GM12865 (cell line): Measurements from ENCODE around the gene MYH14.
"Not testable (repeated sequence)": the region's sequence is repeated elsewhere in the genome, so short reads cannot be mapped to it uniquely, and the experiment has no call there.

ENCODE experiments used
- DNase-seq: peaks from one replicate; pipeline ENCODE4 v3.0.0; 2010; ENCODE audit warnings: low read depth
- H3K4me3 ChIP-seq: 2 replicates; pipeline ENCODE4 v1.5.1; 2011; ENCODE audit warnings: mild to moderate bottlenecking, low read depth, low read length, control low read depth
- TF ChIP-seq, protein P1 (sequence below): IDR thresholded peaks from 2 replicates; pipeline ENCODE4 v1.5.1; 2011; ENCODE audit warnings: low read length, control low read depth, low read depth, inconsistent platforms; ENCODE audit not compliant: insufficient read depth; ENCODE audit errors: missing control alignments

The MYH14 gene

GRCh38 chr19:50326101-50326664 is 122.8 kb downstream of the MYH14 start:
- no peak for DNase-seq
- H3K4me3 ChIP-seq: peak overlapping the region; percentile 0; the same call in 1 of the 2 replicates
- TF ChIP-seq, protein P1, sequence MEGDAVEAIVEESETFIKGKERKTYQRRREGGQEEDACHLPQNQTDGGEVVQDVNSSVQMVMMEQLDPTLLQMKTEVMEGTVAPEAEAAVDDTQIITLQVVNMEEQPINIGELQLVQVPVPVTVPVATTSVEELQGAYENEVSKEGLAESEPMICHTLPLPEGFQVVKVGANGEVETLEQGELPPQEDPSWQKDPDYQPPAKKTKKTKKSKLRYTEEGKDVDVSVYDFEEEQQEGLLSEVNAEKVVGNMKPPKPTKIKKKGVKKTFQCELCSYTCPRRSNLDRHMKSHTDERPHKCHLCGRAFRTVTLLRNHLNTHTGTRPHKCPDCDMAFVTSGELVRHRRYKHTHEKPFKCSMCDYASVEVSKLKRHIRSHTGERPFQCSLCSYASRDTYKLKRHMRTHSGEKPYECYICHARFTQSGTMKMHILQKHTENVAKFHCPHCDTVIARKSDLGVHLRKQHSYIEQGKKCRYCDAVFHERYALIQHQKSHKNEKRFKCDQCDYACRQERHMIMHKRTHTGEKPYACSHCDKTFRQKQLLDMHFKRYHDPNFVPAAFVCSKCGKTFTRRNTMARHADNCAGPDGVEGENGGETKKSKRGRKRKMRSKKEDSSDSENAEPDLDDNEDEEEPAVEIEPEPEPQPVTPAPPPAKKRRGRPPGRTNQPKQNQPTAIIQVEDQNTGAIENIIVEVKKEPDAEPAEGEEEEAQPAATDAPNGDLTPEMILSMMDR: no peak

GRCh38 chr19:50327013-50327412 is 123.6 kb downstream of the MYH14 start:
- no peak overlapping the region for H3K4me3 ChIP-seq
- TF ChIP-seq, protein P1: no peak
- no peak for DNase-seq

DNA sequence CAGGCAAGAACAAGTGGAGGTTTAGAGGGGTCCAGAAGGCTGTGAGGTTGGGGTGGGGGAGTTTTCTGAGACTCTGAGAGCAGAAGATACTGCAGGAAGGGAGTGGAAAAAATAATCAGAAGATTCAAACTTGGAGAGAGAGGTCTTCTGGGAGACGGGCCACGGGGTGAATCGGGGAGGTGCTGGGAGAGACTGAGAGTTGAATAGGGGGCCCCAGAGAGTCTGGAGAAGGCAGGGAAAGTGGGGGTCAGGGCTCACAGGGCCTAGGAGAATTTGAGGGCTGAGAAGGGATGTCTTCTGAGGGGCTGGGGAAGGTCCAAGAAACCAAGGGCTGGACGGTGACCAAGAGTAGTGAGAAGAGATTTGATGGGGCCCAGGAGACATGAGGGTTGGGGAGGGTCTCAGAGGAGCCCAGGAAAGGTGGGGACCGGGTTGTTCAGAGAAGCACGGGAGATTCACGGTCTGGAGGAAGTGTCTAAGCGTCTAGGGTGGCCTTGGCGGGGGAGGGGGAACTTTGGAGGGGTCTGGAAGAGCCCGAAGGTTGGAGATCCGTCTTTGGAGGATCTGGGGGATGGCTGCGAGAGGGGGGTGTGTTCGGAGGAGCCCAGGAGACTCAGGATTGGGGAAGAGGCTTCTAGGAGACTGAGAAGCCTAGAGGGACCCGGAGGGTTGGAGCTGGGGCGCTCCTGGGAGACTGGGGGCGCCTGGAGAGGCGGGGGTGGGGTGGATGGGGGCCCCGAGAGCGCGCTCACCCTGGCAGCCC is 124.2 kb downstream of the MYH14 start:
- TF ChIP-seq, protein P1: no peak
- peak overlapping the region; percentile 35 for H3K4me3 ChIP-seq
- DNase-seq: no peak

DNA sequence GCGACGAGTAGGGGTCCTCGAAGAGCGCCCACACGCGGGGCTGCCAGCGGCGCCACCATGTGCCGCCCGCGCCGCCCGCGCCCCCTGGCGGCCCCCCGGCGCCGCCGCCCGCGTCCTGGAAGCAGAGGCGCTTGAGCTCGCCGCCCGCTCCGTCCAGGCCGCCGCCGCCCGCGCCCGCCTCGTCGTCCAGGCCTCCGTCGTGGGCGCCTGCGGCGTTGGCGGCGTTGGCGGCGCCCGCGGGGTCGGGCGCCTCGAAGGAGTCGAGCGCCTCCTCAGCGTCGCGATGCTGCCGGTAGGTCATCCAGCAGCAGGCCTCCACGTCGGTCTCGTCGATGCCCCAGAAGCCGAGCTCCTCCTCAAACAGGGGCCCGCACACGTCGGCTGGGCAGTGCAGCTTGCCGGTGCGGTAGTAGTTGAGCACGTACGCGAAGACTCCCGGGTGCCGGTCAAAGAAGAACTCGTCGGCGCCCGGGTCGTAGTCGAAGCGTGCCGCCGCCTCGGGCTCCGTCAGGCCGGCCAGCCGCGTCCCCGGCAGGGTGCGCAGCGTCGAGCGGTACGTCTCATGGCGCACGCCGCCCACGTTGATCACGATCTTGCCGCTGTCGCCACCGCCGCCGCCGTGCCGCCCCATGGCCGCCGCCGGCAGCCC is 124.9 kb downstream of the MYH14 start:
- peak overlapping the region; percentile 64 for H3K4me3 ChIP-seq
- peak; percentile 76 for DNase-seq

DNA sequence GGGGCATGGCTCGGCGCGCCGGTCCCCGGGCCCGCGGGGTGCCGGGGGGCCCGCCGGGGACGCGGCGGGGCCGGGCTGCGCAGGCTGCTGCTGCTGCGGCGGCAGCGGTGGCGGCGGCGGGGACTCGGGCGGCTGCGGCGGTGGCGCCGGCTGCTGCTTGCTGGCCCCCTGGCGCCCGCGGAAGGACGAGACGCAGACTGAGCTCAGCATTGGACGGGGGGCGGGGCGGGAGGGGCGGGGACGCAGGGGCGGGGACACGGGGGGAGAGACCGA is 125.4 kb downstream of the MYH14 start:
- DNase-seq: no peak
- H3K4me3 ChIP-seq: no peak overlapping the region; the same call in 1 of the 2 replicates
- TF ChIP-seq, protein P1: no peak

More for the DNA sequence above, 124.9 kb downstream of the MYH14 start:
- TF ChIP-seq, protein P1: peak; percentile 39

- TF ChIP-seq, protein P1: no peak
- H3K4me3 ChIP-seq: peak within 1 kb of the TSS; percentile 68
- peak; percentile 99 for DNase-seq
Measured at GRCh38 chr19:50329146-50329925, 125.9 kb downstream of the MYH14 start, which contains the start of gene KCNC3. KCNC3 (minus strand) TSS chr19:50329377; CDS start chr19:50329082, 295 bp downstream.

DNA sequence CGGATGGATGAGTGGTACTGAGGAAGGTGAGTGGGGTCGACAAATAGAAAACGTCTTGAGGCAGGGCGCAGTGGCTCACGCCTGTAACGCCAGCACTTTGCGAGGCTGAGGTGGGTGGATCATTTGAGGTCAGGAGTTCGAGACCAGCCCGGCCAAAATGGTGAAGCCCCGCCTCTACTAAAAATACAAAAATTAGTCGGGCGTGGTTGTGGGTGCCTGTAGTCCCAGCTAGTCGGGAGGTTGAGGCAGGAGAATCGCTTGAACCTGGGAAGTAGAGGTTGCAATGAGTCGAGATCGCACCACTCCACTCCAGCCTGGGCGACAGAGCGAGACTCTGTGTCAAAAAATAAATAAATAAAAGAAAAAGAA is 126.5 kb downstream of the MYH14 start:
- not testable (repeated sequence) for DNase-seq
- peak overlapping the region; percentile 68 for H3K4me3 ChIP-seq
